WTC11 (cell line): ENCODE data around the gene PLXDC2. TPM values are rescaled to one million over a fixed set of nuclear protein-coding genes. Genes with fewer than 3 reads are reported as not detected.

Experiments
- ATAC-seq: fragments of 200-7000 bp; cut with Tn5 transposase; 2 replicates; pipeline ENCODE4 v1.10.0; 2021; ENCODE audit warnings: mild to moderate bottlenecking, moderate library complexity
- CTCF ChIA-PET: fragments of 300-600 bp; sonication (Branson Sonifier 250); formaldehyde crosslinking; loops from one replicate; lab custom pipeline; 2021; ENCODE audit warnings: antibody characterized with exemption; lab: Charles Lee
- POLR2A ChIA-PET: fragments of 350-600 bp; sonication (Branson Sonifier 250); formaldehyde crosslinking; loops from one replicate; lab custom pipeline; 2021; ENCODE audit warnings: antibody characterized with exemption; lab: Charles Lee
- DNase-seq: peaks from one replicate; pipeline ENCODE4 v3.0.0; 2021; ENCODE audit warnings: low spot score
- H3K27ac Mint-ChIP-seq: 2 replicates; pipeline ENCODE4 v1.8.0; 2021; ENCODE audit warnings: mixed read lengths
- H3K27me3 Mint-ChIP-seq: 2 replicates; pipeline ENCODE4 v1.8.0; 2021; ENCODE audit warnings: low read depth, mild to moderate bottlenecking, moderate library complexity, mixed read lengths
- H3K36me3 Mint-ChIP-seq: 2 replicates; pipeline ENCODE4 v1.8.0; 2021; ENCODE audit warnings: mixed read lengths
- H3K4me1 Mint-ChIP-seq: 2 replicates; pipeline ENCODE4 v1.8.0; 2022; ENCODE audit warnings: mixed read lengths
- H3K4me3 Mint-ChIP-seq: 2 replicates; pipeline ENCODE4 v1.8.0; 2021; ENCODE audit warnings: mild to moderate bottlenecking, moderate library complexity, mixed read lengths
- H3K9me3 Mint-ChIP-seq: 2 replicates; pipeline ENCODE4 v1.8.0; 2021; ENCODE audit warnings: mixed read lengths
- AR ChIP-seq: fragments of 250-450 bp; sonication (Bioruptor Pico); IDR thresholded peaks from 2 replicates; pipeline ENCODE4 v1.9.0; 2021; ENCODE audit warnings: mild to moderate bottlenecking
- ATF1 ChIP-seq: sonication (generic); formaldehyde crosslinking; IDR thresholded peaks from 2 replicates; pipeline ENCODE4 v1.8.1; 2023; ENCODE audit warnings: mild to moderate bottlenecking, moderate library complexity, missing genetic modification reagents
- CBFB ChIP-seq: sonication (generic); formaldehyde crosslinking; IDR thresholded peaks from 2 replicates; pipeline ENCODE4 v1.8.1; 2022; ENCODE audit warnings: mild to moderate bottlenecking, low read depth, missing genetic modification reagents
- ELF4 ChIP-seq: sonication (generic); formaldehyde crosslinking; IDR thresholded peaks from 2 replicates; pipeline ENCODE4 v1.8.1; 2022; ENCODE audit warnings: low read depth, mild to moderate bottlenecking, moderate library complexity, missing genetic modification reagents
- EMX1 ChIP-seq: fragments of 250-450 bp; sonication (Bioruptor Pico); IDR thresholded peaks from 2 replicates; pipeline ENCODE4 v1.8.0; 2021; ENCODE audit warnings: mild to moderate bottlenecking
- FOXK1 ChIP-seq: sonication (generic); formaldehyde crosslinking; IDR thresholded peaks from 2 replicates; pipeline ENCODE4 v1.8.0; 2022; ENCODE audit warnings: mild to moderate bottlenecking, moderate library complexity, missing genetic modification reagents
- FOXP1 ChIP-seq: sonication (generic); formaldehyde crosslinking; IDR thresholded peaks from 2 replicates; pipeline ENCODE4 v1.8.0; 2022; ENCODE audit warnings: missing genetic modification reagents, mild to moderate bottlenecking, moderate library complexity, borderline replicate concordance
- IRF2 ChIP-seq: sonication (generic); formaldehyde crosslinking; IDR thresholded peaks from 2 replicates; pipeline ENCODE4 v1.8.0; 2022; ENCODE audit warnings: low read depth, missing genetic modification reagents, borderline replicate concordance
- JAZF1 ChIP-seq: fragments of 250-450 bp; sonication (Bioruptor Pico); IDR thresholded peaks from 2 replicates; pipeline ENCODE4 v1.9.0; 2021; ENCODE audit warnings: moderate library complexity, mild to moderate bottlenecking, inconsistent platforms
- MYBL2 ChIP-seq: sonication (generic); formaldehyde crosslinking; IDR thresholded peaks from 2 replicates; pipeline ENCODE4 v1.8.1; 2023; ENCODE audit warnings: mild to moderate bottlenecking, moderate library complexity, missing genetic modification reagents
- RELA ChIP-seq: sonication (generic); formaldehyde crosslinking; IDR thresholded peaks from 2 replicates; pipeline ENCODE4 v1.8.1; 2022; ENCODE audit warnings: missing genetic modification reagents, mild to moderate bottlenecking, borderline replicate concordance
- RORB ChIP-seq: fragments of 250-450 bp; sonication (Bioruptor Pico); IDR thresholded peaks from 2 replicates; pipeline ENCODE4 v1.9.0; 2021; ENCODE audit warnings: mild to moderate bottlenecking
- SP1 ChIP-seq: sonication (generic); formaldehyde crosslinking; conservative IDR thresholded peaks from 2 replicates; pipeline ENCODE4 v1.8.1; 2022; ENCODE audit warnings: missing genetic modification reagents
- TEAD4 ChIP-seq: sonication (generic); formaldehyde crosslinking; IDR thresholded peaks from 2 replicates; pipeline ENCODE4 v1.8.0; 2022; ENCODE audit warnings: mild to moderate bottlenecking, missing genetic modification reagents
- USF2 ChIP-seq: sonication (generic); formaldehyde crosslinking; IDR thresholded peaks from 2 replicates; pipeline ENCODE4 v1.8.1; 2023; ENCODE audit warnings: mild to moderate bottlenecking, missing genetic modification reagents, moderate library complexity
- ZBTB21 ChIP-seq: sonication (generic); formaldehyde crosslinking; IDR thresholded peaks from 2 replicates; pipeline ENCODE4 v1.8.1; 2023; ENCODE audit warnings: mild to moderate bottlenecking, missing genetic modification reagents, borderline replicate concordance
- ZNF232 ChIP-seq: sonication (generic); formaldehyde crosslinking; IDR thresholded peaks from 2 replicates; pipeline ENCODE4 v1.8.0; 2022; ENCODE audit warnings: mild to moderate bottlenecking, missing genetic modification reagents
- ZNF317 ChIP-seq: sonication (generic); formaldehyde crosslinking; IDR thresholded peaks from 2 replicates; pipeline ENCODE4 v1.8.1; 2023; ENCODE audit warnings: low read depth, mild to moderate bottlenecking, moderate library complexity, missing genetic modification reagents, borderline replicate concordance
- ZNF423 ChIP-seq: fragments of 250-450 bp; sonication (Bioruptor Pico); IDR thresholded peaks from 2 replicates; pipeline ENCODE4 v2.1.2; 2022; ENCODE audit warnings: mild to moderate bottlenecking, moderate library complexity
- ZNF425 ChIP-seq: fragments of 250-450 bp; sonication (Bioruptor Pico); conservative IDR thresholded peaks from 2 replicates; pipeline ENCODE4 v1.9.0; 2021; ENCODE audit warnings: mild to moderate bottlenecking
- total RNA-seq: library from RNA; stranded (reverse); gene quantifications from 3 replicates; pipeline ENCODE4 v1.2.3, GENCODE V29; 2021
- TF ChIP-seq, protein P1 (sequence below): sonication (generic); formaldehyde crosslinking; IDR thresholded peaks from 2 replicates; pipeline ENCODE4 v1.8.0; 2022; ENCODE audit warnings: mild to moderate bottlenecking, missing genetic modification reagents
- TF ChIP-seq, protein P2 (sequence below): sonication (generic); formaldehyde crosslinking; conservative IDR thresholded peaks from 2 replicates; pipeline ENCODE4 v1.8.1; 2023; ENCODE audit warnings: mild to moderate bottlenecking, low read depth, missing genetic modification reagents, moderate library complexity
- TF ChIP-seq, protein P3 (sequence below): fragments of 250-450 bp; sonication (Bioruptor Pico); IDR thresholded peaks from 2 replicates; pipeline ENCODE4 v1.9.0; 2021; ENCODE audit warnings: moderate library complexity, mild to moderate bottlenecking, inconsistent platforms, borderline replicate concordance

Gene PLXDC2
- total RNA-seq, 1 experiment from 2014 or later = 31.7 TPM

DNA sequence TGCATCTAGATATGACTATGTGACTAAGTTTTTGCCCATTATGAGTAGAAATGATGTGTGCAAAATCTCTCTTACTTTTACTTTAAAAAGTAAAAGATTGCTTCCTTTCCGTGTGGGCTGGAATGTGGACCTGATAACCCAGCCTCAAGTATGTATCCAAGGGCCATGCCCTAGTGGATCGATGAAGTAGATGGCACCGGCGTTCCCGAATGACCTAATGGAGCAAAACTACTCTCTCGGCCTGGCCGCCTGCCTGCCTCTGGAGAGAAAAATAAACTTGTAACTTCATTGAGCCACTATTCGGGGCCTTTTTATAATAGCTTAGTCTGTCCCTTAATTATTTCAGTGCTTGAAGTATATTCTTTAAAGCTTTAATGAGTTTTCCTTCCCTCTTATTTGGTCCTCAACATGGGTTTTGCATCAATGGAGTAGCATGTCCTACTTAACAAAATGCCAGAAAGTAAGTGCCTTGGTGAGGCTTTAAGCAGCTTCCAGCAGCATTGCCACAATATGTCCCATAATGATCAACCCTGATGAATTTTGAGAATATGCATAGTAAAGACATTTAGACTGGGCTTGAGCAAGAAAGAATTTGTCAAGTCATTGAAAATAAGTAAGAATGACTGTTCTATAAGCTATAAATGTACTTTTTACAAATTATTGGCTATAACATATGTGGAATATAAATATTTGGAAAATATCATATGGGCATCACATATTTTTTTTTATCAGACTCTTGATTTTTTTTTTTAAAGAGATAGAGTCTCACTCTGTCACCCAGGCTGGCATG is 61.4 kb downstream of the PLXDC2 start:
- Mint-ChIP-seq H3K4me3 (no peak overlapping the region), H3K27me3 (no peaks in the 10 kb centered on the region), H3K27ac (no peak overlapping the region), H3K36me3 (peaks cover 7% of the 10 kb centered on the region), H3K4me1 (peaks cover 26% of the 10 kb centered on the region), H3K9me3 (peaks cover 7% of the 10 kb centered on the region)
- TF ChIP-seq, protein P1, sequence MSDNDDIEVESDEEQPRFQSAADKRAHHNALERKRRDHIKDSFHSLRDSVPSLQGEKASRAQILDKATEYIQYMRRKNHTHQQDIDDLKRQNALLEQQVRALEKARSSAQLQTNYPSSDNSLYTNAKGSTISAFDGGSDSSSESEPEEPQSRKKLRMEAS (CRISPR knock-in tag) = no peak
- TF ChIP-seq JAZF1 (CRISPR knock-in tag) (no peak), RELA (CRISPR knock-in tag) (no peak), ELF4 (CRISPR knock-in tag) (no peak), EMX1 (no peak), ZNF425 (CRISPR knock-in tag) (no peak), IRF2 (CRISPR knock-in tag) (no peak), ATF1 (CRISPR knock-in tag) (no peak), ZNF232 (CRISPR knock-in tag) (no peak), TEAD4 (no peak), SP1 (CRISPR knock-in tag) (no peak), RORB (CRISPR knock-in tag) (no peak), FOXK1 (CRISPR knock-in tag) (no peak)
- TF ChIP-seq, protein P2, sequence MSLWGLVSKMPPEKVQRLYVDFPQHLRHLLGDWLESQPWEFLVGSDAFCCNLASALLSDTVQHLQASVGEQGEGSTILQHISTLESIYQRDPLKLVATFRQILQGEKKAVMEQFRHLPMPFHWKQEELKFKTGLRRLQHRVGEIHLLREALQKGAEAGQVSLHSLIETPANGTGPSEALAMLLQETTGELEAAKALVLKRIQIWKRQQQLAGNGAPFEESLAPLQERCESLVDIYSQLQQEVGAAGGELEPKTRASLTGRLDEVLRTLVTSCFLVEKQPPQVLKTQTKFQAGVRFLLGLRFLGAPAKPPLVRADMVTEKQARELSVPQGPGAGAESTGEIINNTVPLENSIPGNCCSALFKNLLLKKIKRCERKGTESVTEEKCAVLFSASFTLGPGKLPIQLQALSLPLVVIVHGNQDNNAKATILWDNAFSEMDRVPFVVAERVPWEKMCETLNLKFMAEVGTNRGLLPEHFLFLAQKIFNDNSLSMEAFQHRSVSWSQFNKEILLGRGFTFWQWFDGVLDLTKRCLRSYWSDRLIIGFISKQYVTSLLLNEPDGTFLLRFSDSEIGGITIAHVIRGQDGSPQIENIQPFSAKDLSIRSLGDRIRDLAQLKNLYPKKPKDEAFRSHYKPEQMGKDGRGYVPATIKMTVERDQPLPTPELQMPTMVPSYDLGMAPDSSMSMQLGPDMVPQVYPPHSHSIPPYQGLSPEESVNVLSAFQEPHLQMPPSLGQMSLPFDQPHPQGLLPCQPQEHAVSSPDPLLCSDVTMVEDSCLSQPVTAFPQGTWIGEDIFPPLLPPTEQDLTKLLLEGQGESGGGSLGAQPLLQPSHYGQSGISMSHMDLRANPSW (CRISPR knock-in tag) = no peak
- ATAC-seq (no peak), DNase-seq (no peak)
- POLR2A ChIA-PET = no interaction called here
- CTCF ChIA-PET = no interaction called here

DNA sequence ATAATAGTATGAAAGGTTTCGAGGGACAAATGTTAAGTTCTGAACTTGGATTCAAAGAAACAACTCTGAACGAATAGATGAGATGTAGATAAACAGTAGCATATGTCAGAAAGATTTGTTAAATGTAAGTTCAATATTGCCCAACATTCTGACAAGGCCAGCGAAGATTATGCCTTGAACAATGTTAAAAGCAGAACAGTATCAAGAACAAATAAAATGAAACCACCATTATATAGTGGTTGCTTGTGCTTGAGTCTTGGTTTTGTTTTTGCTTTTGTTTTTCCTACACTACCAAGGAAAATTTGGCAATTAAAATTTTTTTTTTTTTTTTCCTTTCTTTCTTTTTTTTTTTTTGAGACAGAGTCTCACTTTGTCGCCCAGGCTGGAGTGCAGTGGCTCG is 66.4 kb downstream of the PLXDC2 start:
- CTCF ChIA-PET = no interaction called here
- ATAC-seq = no peak
- TF ChIP-seq MYBL2 (CRISPR knock-in tag) (no peak), FOXP1 (no peak), CBFB (CRISPR knock-in tag) (no peak), ZBTB21 (CRISPR knock-in tag) (no peak), AR (CRISPR knock-in tag) (no peak), FOXK1 (CRISPR knock-in tag) (no peak), USF2 (no peak), ZNF317 (CRISPR knock-in tag) (no peak), JAZF1 (CRISPR knock-in tag) (no peak), ZNF423 (CRISPR knock-in tag) (no peak)
- TF ChIP-seq, protein P3, sequence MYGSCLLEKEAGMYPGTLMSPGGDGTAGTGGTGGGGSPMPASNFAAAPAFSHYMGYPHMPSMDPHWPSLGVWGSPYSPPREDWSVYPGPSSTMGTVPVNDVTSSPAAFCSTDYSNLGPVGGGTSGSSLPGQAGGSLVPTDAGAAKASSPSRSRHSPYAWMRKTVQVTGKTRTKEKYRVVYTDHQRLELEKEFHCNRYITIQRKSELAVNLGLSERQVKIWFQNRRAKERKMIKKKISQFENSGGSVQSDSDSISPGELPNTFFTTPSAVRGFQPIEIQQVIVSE (CRISPR knock-in tag) = no peak

More for the DNA sequence above, 66.4 kb downstream of the PLXDC2 start:
- Mint-ChIP-seq H3K4me3 (no peak overlapping the region), H3K36me3 (peaks cover 18% of the 10 kb centered on the region), H3K27me3 (no peaks in the 10 kb centered on the region), H3K4me1 (peaks cover 4% of the 10 kb centered on the region; the same call in 1 of the 2 replicates), H3K9me3 (peaks cover 11% of the 10 kb centered on the region), H3K27ac (no peak overlapping the region)
- POLR2A ChIA-PET = no interaction called here
- DNase-seq = no peak
